ENCODE data around the gene G6PC1. TPM values are rescaled to one million over a fixed set of nuclear protein-coding genes. Genes with fewer than 3 reads are reported as not detected.
"Not testable (repeated sequence)": the region's sequence is repeated elsewhere in the genome, so short reads cannot be mapped to it uniquely, and the experiment has no call there.

The G6PC1 gene
- total RNA-seq, 1 experiment from 2014 or later: not detected

- intact Hi-C loops (cut with micrococcal nuclease; ENCODE audit: unreplicated experiment): no loop called here
- no peak for DNase-seq
- H4K20me1 ChIP-seq (ENCODE audit: insufficient read depth): no peaks in the 10 kb centered on the region
- no peak overlapping the region for H3K4me2 ChIP-seq
- H3K9me2 ChIP-seq (ENCODE audit: insufficient read depth): no peaks in the 10 kb centered on the region
- H3K79me2 ChIP-seq (ENCODE audit: low read depth): no peaks in the 10 kb centered on the region
- no peak overlapping the region for H2AFZ ChIP-seq
- ChIA-PET CTCF (no interaction called here), POLR2A (ENCODE audit: unreplicated experiment) (no interaction called here)
- no peak overlapping the region for H3K4me3 ChIP-seq
- H3K27ac ChIP-seq: no peak overlapping the region
- H3K36me3 ChIP-seq (ENCODE audit: low read depth): no peaks in the 10 kb centered on the region
- H3K4me1 ChIP-seq (replicated peaks; ENCODE audit: insufficient read depth): peaks cover 6% of the 10 kb centered on the region; the same call in 1 of the 2 replicates
- TF ChIP-seq CTCF (conservative IDR thresholded peaks at IDR 0.05) (no peak), EZH2 (IDR thresholded peaks at IDR 0.05; ENCODE audit: low read depth) (no peak)
- peaks cover 2% of the 10 kb centered on the region; the same call in 1 of the 2 replicates for H3F3A ChIP-seq (ENCODE audit: insufficient read depth, low read depth)
- peaks cover 36% of the 10 kb centered on the region for H3K27me3 ChIP-seq (ENCODE audit: insufficient read depth, low read depth)
- no TSS peak for BruUV-seq (replicated peaks)
- no peaks in the 10 kb centered on the region for H3K9me3 ChIP-seq (ENCODE audit: insufficient read depth, low read depth)
These were observed 21.0 kb upstream of the G6PC1 start for GRCh38 chr17:42879596-42879985.

GRCh38 chr17:42880776-42881310 lies 19.8 kb upstream of the G6PC1 start:
- intact Hi-C loops (cut with micrococcal nuclease; ENCODE audit: unreplicated experiment): no loop called here

GRCh38 chr17:42881706-42882105 lies 18.9 kb upstream of the G6PC1 start:
- H3K9me2 ChIP-seq (ENCODE audit: insufficient read depth); H3K4me3 ChIP-seq; intact Hi-C loops (cut with micrococcal nuclease; ENCODE audit: unreplicated experiment); H3F3A ChIP-seq (ENCODE audit: insufficient read depth, low read depth); H3K27ac ChIP-seq; H3K79me2 ChIP-seq (ENCODE audit: low read depth); BruUV-seq (replicated peaks); H4K20me1 ChIP-seq (ENCODE audit: insufficient read depth); DNase-seq; H2AFZ ChIP-seq; POLR2A ChIA-PET (ENCODE audit: unreplicated experiment); H3K4me2 ChIP-seq; H3K9me3 ChIP-seq (ENCODE audit: insufficient read depth, low read depth); H3K4me1 ChIP-seq (replicated peaks; ENCODE audit: insufficient read depth); H3K36me3 ChIP-seq (ENCODE audit: low read depth): not testable (repeated sequence)
- CTCF ChIA-PET: interaction anchor here (0.7 kb wide), 1 partner anchor 216 kb away, joined by 3 read pairs; no protein-coding TSS in a partner anchor
- peaks cover 31% of the 10 kb centered on the region for H3K27me3 ChIP-seq (ENCODE audit: insufficient read depth, low read depth)

More at GRCh38 chr17:42880776-42881310, 19.8 kb upstream of the G6PC1 start:
- TF ChIP-seq CTCF (conservative IDR thresholded peaks at IDR 0.05): no peak
- TF ChIP-seq EZH2 (IDR thresholded peaks at IDR 0.05; ENCODE audit: low read depth): no peak
- no peaks in the 10 kb centered on the region for H3K9me3 ChIP-seq (ENCODE audit: insufficient read depth, low read depth)
- no peaks in the 10 kb centered on the region for H3K79me2 ChIP-seq (ENCODE audit: low read depth)
- H3K4me3 ChIP-seq: no peak overlapping the region
- BruUV-seq (replicated peaks): no TSS peak
- H3K27ac ChIP-seq: no peak overlapping the region
- ChIA-PET CTCF (interaction anchor here (0.7 kb wide), 1 partner anchor 18 kb away, joined by 3 read pairs; no protein-coding TSS in a partner anchor), POLR2A (ENCODE audit: unreplicated experiment) (no interaction called here)
- no peak overlapping the region for H3K4me2 ChIP-seq
- H2AFZ ChIP-seq: no peak overlapping the region
- H3K36me3 ChIP-seq (ENCODE audit: low read depth): no peaks in the 10 kb centered on the region
- no peaks in the 10 kb centered on the region for H3K9me2 ChIP-seq (ENCODE audit: insufficient read depth)
- H3K4me1 ChIP-seq (replicated peaks; ENCODE audit: insufficient read depth): peaks cover 6% of the 10 kb centered on the region; the same call in 1 of the 2 replicates
- no peaks in the 10 kb centered on the region for H4K20me1 ChIP-seq (ENCODE audit: insufficient read depth)
- peaks cover 36% of the 10 kb centered on the region for H3K27me3 ChIP-seq (ENCODE audit: insufficient read depth, low read depth)
- no peak for DNase-seq
- peaks cover 4% of the 10 kb centered on the region; the same call in 1 of the 2 replicates for H3F3A ChIP-seq (ENCODE audit: insufficient read depth, low read depth)

GRCh38 chr17:42882166-42882565 lies 18.4 kb upstream of the G6PC1 start:
- H3K36me3 ChIP-seq (ENCODE audit: low read depth): no peaks in the 10 kb centered on the region
- intact Hi-C loops (cut with micrococcal nuclease; ENCODE audit: unreplicated experiment): no loop called here
- peaks cover 6% of the 10 kb centered on the region; the same call in 1 of the 2 replicates for H3K4me1 ChIP-seq (replicated peaks; ENCODE audit: insufficient read depth)
- ChIA-PET POLR2A (ENCODE audit: unreplicated experiment) (no interaction called here), CTCF (interaction anchor here (0.5 to 0.7 kb wide), 2 partner anchors 42 to 216 kb away, joined by 3 read pairs; no protein-coding TSS in a partner anchor)
- H3K9me3 ChIP-seq (ENCODE audit: insufficient read depth, low read depth): no peaks in the 10 kb centered on the region
- H3K79me2 ChIP-seq (ENCODE audit: low read depth): no peaks in the 10 kb centered on the region
- H3K4me2 ChIP-seq: no peak overlapping the region
- H3K27ac ChIP-seq: no peak overlapping the region
- H3K27me3 ChIP-seq (ENCODE audit: insufficient read depth, low read depth): peaks cover 26% of the 10 kb centered on the region
- BruUV-seq (replicated peaks): no TSS peak
- DNase-seq: no peak
- peaks cover 4% of the 10 kb centered on the region; the same call in 1 of the 2 replicates for H3F3A ChIP-seq (ENCODE audit: insufficient read depth, low read depth)
- no peak for TF ChIP-seq EZH2 (IDR thresholded peaks at IDR 0.05; ENCODE audit: low read depth)
- TF ChIP-seq CTCF (conservative IDR thresholded peaks at IDR 0.05): no peak
- H4K20me1 ChIP-seq (ENCODE audit: insufficient read depth): no peaks in the 10 kb centered on the region
- H3K9me2 ChIP-seq (ENCODE audit: insufficient read depth): no peaks in the 10 kb centered on the region
- H2AFZ ChIP-seq: no peak overlapping the region
- H3K4me3 ChIP-seq: no peak overlapping the region

Data from PC-9 (cell line).